HG02571 (cell line): Measurements from ENCODE around the gene PDE8B.

Experiments
- ATAC-seq: cut with Tn5 transposase; IDR thresholded peaks from one replicate; pipeline ENCODE4 v1.9.1; 2021; ENCODE audit warnings: mild to moderate bottlenecking, moderate library complexity; ENCODE audit not compliant: unreplicated experiment

PDE8B gene

DNA sequence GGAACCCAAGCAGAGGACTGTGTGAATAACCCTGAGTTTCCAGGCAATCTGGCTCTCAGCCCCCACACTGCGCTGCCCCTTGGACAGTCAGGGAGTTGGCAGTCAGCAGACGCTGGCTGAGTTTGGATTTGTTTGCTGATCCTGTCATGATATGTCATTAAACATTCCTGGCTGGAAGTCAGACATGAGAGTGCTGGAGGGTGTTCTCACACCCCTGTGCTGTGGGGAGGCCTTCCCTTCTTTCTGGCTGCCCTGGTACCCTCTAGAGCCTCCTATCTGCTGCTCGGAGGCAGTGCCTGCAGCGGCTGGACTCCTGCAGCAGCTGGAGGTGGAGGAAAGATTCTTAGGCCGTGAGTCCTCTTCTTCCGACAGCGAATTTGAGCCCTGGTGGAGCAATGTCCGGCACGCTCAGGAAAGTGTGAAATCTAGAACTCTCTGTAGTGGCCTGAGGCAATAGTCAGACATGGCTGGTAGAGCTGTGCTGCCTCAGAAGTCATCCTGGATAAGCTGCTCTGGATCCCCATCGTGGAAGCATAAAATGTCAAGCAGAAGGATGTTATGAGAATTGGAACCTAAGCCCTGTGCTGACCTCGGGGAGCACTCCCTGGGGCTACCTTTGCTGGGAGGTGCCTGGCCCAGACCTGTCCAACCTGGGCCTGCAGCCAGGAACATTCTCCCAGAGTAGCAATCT, 72.0 kb downstream of the PDE8B start:
- ATAC-seq = no peak

DNA sequence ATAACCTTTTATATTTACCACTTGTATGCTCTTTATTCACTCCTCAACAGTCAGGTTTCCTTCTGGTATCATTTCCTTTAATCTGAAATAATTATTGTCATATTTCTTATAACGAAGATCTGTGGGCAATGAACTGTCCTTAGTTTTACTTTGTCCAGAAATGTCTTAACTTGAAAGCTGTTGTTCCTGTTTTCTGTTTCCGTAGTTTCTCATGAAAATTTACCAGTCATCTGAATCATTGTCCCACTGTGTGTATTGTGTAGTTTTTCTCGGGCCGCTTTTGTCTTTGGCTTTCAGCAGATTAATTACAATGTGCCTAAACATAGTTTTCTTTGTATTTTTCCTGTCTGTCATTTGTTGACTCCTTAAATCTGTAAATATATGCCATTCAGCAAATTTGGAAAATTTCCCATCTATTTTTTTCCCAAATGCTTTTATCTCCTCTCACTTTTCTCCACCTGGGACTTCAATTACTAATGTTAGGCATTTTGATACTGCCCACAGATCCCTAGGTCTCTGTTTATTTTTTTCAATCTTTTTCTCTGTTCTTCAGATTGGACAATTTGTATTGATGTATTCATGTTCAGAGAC, 74.9 kb downstream of the PDE8B start:
- ATAC-seq = no peak

DNA sequence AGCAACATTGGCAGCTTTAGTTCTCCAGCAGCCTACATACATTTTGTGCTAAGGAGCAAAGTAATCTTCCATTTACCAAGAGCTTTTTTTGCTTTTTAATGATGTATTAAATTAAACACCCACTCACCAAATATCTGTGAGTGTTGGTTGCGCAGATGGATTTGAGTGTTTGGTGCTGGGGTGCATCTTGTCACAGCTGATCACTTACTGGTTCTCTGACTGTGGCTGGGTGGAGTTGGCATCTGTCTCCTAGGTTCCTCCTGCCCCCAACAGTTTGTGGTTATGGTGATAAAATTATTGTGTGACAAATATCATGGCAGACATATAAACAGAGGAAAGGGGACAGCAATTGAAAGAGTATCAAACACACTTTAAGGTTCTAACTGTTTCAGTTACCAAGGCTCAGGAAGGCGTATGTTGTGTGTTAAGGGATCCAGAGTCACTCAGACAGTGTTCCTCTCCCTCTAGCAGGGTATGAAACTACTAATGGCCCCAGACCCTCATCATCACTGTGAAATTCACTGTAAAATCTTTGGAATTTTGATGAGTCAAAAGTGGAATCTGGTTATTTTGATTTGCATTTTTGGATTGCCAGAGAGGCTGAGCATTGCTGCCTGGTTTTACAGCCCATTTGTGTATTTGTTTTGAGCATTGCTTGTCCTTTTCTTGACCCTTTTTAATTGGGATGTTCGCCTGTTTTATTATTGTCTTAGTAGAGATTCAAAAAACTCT, 81.7 kb downstream of the PDE8B start:
- no peak for ATAC-seq

GRCh38 chr5:77294185-77294584, 83.7 kb downstream of the PDE8B start:
- ATAC-seq = no peak

DNA sequence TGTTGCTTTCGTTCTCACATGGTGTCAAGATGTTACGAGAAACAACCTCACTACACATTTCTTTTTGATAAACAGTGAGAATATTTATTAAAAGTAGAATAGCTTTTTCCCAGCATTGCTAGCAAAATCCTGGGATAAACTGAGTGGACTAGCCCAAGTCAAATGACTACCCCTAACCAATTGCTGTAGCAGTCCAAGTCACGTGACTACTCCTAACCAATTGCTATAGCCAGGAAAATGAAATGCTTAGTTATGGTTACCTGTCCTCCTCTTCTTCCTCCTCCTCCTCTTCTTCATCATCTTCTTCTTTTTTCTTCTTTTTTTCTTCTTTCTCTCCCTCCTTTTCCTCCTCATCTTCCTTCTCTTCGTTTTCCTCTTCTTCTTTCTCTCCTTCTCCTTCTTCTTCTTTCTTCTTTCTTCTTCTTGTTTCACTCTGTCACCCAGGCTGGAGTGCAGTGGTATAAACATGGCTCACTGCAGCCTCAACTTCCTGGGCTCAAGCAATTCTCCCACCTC, 85.4 kb downstream of the PDE8B start:
- ATAC-seq = no peak

DNA sequence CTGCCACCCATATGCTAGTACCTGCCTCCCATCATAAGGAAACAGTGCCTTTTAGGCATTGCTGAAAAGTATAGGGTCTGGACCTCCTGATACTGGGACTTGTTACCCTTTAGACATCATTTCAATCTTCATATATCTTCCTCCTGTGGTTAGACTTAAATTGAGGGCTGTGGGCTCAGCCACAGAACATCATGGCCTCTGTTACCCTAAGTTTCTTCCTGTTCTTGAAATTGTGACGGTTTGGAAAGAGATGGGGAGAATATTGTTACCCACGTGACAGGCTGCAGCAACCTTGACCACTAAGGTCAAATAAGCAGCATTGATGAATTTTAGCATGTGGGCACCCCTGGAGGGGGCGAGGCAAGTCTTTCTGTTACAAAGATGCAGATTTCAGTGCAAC, 87.7 kb downstream of the PDE8B start:
- ATAC-seq = no peak

GRCh38 chr5:77300451-77300850, 90.0 kb downstream of the PDE8B start:
- ATAC-seq = no peak

- ATAC-seq = no peak
Observed at GRCh38 chr5:77301447-77301883, 91.0 kb downstream of the PDE8B start.

GRCh38 chr5:77302247-77302646, 91.8 kb downstream of the PDE8B start:
- ATAC-seq = no peak

- ATAC-seq = no peak
Observed at GRCh38 chr5:77302653-77303052, 92.2 kb downstream of the PDE8B start.

GRCh38 chr5:77304388-77304787, 93.9 kb downstream of the PDE8B start:
- no peak for ATAC-seq

DNA sequence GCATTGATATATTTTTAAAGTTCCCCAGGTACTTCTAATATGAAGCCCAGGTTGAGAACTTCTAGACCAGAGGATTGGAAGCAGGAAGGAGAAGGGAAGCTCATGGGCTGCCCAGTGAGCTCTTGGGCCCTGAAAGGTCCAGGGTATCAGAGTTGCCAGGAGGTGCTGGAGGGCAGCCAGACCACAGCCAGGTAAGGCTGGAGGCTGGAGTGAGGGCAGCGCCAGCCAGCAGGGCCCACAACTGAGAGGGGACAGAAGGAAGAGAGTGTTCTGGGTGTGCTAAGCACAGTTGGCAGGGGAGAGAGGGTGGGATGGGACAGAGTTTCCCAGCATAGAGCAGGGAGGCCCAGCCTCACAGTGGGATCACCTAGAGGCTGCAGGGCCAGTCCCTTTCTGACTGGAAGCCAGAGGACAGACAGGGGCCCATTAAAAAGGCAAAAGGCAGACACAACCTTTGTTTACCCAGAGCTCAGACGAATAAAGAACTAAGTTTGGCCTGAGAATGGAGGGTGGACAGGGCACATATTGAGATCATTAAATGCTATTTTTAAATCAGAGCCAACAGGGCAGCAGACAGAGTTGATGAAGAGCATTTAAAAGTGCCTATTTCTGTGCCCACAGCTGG, 94.9 kb downstream of the PDE8B start:
- ATAC-seq = no peak

DNA sequence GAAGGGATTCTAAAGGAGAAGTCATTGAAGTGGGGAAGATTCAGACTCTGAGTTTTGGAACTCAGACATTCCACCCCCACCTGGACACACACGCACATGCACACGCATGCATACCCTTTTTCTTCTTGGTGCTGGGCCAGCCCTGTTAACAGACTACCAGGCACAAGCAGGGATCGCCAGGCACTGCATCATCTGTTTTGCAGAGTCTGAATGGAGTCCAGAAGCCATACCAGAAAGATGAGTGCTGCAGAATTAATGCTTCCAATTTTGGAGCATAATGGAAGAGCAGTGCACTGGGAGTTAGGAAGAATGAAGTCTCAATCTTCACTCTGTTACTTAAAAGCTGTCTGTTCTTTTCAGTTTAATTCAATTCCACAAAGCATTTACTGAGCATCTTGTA, 95.5 kb downstream of the PDE8B start:
- no peak for ATAC-seq

DNA sequence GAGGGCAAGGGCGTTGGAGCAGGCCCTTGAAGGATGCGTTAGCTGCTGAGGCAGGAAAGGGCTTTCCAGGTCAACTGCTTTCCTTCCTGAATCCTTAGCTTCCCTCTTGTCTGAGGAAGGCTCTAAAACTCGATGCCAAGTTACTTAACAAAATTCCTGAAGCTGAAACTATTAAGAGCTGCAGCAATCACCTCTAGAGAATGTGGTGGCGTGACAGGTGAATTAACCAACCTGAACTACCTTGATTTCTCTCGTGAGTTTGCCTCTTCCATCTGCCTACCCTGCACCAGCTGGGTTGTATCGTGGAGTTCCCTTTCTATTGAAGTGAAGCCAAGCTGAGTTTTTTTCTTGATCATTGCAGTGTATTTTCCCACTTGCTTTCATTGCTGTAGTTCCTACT, 96.1 kb downstream of the PDE8B start:
- no peak for ATAC-seq

GRCh38 chr5:77308154-77308960, 97.9 kb downstream of the PDE8B start:
- no peak for ATAC-seq

DNA sequence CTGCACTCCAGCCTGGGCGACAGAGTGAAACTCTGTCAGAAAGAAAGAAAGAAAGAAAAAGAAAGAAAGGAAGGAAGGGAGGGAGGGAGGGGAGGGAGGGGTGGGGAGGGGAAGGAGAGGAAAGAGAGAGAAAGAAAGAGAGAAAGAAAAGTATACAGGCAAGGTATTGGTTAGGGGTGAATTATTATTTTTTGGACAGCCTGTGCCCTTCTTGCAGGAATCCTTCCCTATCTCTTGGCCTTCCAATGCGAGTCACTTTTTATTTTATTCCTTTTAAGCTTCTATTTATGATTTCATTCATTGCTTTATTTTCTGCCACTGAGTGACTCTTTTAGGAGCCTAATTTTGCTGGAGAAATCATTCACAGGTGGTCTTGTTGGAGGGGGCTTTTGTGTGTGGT, 98.7 kb downstream of the PDE8B start:
- no peak for ATAC-seq

DNA sequence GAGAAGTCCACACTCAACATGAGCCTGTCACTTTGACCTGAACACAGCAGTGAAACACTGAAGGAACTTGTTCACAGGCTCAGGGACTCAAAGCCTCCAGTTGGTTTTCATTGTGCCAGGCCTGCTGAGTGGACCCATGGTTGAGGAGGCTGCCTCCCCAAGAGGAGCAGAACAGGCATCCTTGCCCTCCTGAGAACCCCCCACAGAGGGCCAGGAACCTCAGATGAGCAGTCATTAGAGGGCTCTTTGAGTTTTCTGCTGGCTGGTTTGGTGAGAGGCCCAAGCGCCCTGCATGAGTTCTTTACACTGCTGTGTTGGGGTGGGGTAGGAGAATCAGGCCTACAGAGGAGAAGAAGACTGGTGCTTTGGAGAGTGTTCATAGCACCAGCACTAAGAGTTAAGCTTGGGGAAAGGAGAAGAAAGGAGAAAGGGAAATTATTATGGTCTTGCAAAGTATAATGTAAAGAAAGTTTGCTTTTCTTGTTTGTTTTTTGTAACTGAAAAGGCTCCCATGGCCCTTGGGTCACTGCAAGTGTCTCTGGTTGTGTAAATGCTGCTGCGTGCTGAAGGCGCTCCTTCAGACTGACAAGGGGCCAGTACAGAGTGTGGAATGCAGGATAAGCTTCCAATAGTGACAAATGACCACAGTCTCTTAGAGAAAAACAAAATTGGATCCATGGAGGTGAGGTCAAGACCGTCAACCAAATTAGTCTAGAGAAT, 100.2 kb downstream of the PDE8B start:
- no peak for ATAC-seq

GRCh38 chr5:77311214-77311571, 100.7 kb downstream of the PDE8B start:
- no peak for ATAC-seq

GRCh38 chr5:77312413-77312812, 101.9 kb downstream of the PDE8B start:
- no peak for ATAC-seq
